ENCODE data around the gene ZNF208.
"Not testable (repeated sequence)": the region's sequence is repeated elsewhere in the genome, so short reads cannot be mapped to it uniquely, and the experiment has no call there.

ZNF208 gene

DNA sequence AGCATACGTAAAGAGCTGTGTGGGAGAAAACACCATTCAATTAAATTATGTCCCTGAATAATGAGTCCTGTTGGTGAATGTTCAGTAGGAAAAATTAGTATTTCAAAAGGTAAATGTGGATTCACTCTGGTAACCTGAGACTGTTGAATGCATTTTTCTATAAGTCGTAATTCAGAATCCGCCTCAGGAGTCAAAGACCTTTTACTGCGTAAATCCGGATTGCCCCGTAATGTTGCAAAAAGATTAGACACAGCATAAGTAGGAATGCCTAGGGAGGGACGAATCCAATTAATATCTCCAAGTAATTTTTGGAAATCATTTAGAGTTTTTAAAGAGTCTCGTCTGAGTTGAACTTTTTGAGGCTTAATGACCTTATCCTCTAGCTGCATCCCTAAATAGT is 126.0 kb downstream of the ZNF208 start:
- DNase-seq (ENCODE audit: low read depth in 2 of 2), result not testable (repeated sequence)

DNA sequence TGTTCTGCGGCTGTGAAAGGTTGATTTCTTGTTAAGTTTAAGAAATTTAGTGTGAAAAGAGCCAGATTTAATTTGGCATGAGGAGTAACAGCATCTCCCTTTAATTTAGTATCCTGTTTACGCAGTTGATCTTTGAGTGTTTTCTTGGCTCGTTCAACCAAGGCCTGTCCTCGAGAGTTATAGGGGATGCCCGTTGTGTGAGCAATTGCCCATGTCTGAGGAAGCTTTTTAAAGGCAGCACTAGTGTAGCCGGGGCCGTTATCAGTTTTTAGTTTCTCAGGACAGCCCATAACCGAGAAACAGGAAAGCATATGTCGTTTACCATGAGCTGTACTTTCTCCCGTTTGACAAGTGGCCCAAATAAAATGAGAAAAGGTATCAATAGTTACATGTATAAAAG is 127.2 kb downstream of the ZNF208 start:
- DNase-seq (ENCODE audit: low read depth in 2 of 2), result no peak
